NCI-H146 treated with DMSO at 0.1 percent for 48 hours (cell line): Measurements from ENCODE around the gene GOLGA8T.
"Not testable (repeated sequence)": the region's sequence is repeated elsewhere in the genome, so short reads cannot be mapped to it uniquely, and the experiment has no call there.

ENCODE experiments used
- DNase-seq: peaks from one replicate; lab custom pipeline; 2025; ENCODE audit not compliant: unreplicated experiment; lab: John Stamatoyannopoulos, UW

The GOLGA8T gene, protein sequence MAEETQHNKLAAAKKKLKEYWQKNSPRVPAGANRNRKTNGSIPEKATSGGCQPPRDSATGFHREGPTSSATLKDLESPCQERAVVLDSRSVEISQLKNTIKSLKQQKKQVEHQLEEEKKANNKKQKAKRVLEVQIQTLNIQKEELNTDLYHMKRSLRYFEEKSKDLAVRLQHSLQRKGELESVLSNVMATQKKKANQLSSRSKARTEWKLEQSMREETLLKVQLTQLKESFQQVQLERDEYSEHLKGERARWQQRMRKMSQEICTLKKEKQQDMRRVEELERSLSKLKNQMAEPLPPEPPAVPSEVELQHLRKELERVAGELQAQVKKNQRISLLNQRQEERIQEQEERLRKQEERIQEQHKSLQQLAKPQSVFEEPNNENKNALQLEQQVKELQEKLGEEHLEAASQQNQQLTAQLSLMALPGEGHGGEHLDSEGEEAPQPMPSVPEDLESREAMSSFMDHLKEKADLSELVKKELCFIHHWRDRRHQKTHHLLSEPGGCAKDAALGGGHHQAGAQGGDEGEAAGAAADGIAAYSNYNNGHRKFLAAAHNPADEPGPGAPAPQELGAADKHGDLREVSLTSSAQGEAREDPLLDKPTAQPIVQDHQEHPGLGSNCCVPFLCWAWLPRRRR

DNA sequence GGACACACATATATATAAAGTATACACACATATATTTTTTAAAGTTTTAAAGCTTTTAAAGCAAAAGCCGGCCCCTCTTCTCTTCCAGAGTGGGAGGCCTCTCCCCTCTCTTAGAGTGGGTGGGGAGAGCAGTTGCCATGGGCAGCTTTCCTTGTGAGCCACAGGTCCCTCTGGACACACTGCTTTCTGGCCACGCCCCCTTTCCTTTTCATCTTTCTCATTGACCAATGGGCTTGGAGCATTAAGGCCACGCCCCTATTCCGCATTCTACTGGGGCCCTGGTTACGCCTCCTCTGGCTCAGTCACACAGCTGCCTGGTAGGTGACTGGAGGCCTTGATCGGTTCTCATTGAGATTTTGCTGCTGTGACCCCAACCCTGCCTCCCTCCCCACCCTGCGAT, at the start of gene GOLGA8T:
GOLGA8T (plus strand) TSS at position 301 of the 400 bp plus-strand sequence; CDS start at position 399, 98 bp downstream.
- not testable (repeated sequence) for DNase-seq

DNA sequence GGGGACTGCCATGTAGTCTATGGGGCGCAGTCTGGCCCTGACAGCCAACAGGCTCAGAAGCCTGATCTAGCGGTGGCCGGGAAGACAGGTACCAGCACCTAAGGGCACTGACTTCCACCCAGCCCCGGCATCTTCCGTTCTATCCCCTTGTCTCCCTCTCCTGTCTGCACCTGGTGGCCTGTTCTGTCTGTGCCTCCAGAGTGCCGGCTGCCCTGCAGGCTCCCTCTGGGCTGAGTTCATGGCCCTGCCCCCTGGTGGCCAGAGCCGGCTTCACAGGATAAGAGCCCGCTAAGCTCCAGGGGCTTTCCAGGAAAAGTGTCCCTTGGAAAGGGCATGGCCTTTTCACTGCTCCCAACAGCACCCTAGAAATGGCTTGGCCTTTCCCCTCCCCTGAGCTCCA, 37.0 kb upstream of the GOLGA8T start:
- DNase-seq = not testable (repeated sequence)

DNA sequence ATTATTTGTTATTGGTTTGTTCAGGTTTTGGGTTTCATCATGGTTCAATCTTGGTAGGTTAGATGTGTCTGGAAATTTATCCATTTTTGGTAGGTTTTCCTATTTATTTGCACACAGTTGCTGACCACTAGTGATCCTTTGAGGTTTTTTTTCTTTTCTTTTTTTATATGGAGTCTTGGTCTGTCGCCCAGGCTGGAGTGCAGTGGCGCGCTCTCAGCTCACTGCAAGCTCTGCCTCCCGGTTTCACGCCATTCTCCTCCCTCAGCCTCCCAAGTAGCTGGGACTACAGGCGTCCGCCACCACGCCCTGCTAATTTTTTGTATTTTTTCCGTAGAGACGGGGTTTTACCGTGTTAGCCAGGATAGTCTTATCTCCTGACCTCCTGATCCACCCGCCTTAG, 32.0 kb upstream of the GOLGA8T start:
- not testable (repeated sequence) for DNase-seq

DNA sequence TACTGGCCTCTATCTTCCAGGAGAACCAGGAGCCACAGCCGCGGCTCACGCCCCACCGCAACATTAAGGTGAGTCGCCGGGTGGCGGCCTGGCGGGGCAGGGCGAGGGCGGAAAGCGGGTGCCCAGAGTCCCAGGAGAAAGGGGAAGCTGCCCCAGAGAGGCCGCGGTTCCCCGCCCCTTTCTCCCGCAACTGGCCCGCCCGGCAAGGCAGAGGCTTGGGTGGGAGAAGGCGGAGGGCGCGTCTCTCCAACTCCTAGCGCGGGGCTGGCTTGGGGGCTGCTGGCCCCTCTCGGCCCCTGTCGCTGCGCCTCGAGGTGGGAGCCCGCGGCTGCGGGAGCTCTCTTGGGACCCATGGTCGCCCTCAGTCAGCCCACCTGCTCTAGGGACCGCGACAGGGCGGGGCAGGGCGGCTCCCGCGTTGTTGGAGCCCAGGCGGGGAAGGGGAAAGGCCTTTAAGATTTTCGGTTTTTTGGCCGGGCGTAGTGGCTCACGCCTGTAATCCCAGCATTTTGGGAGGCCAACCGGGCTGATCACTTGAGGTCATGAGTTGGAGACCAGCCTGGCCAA, 30.8 kb upstream of the GOLGA8T start:
- DNase-seq = not testable (repeated sequence)

DNA sequence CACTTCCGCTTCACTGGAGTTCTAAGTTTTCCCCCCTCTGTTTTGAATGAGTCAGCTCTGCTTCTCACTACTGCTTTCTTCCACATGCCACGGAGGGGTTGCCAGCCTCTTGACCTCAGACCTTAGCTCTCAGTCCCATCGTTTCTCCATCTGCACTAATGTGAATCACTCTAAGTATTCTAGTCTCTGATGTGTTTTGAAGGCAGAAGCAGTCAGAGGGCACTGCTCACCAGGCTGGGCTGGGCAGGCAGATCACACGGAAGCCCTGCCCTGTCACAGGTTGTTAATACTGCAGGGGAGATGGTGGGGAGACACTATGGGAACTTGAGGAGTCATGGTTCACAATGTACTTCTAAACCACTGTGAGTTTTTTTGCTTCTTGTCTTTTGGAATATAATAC, 24.3 kb upstream of the GOLGA8T start:
- DNase-seq = not testable (repeated sequence)

DNA sequence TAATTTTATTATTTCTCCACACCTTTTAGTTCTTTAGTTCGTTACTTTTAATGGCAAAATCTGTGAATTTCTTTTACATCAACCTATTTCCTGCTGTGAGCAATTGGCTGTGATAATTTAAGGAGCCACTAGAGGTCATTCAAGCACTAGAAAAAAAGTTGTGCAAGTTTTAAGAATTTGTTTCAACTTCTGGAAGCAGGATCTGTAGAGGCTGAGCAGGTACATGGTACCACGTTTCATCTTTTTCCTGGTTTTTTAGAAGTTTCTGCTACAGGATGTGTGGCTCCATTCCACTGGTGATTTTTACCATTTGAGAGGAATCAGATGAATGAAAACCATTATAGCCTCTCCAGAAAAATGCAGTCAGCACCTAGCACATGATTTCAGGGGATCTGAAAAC, 4.8 kb upstream of the GOLGA8T start:
- not testable (repeated sequence) for DNase-seq

DNA sequence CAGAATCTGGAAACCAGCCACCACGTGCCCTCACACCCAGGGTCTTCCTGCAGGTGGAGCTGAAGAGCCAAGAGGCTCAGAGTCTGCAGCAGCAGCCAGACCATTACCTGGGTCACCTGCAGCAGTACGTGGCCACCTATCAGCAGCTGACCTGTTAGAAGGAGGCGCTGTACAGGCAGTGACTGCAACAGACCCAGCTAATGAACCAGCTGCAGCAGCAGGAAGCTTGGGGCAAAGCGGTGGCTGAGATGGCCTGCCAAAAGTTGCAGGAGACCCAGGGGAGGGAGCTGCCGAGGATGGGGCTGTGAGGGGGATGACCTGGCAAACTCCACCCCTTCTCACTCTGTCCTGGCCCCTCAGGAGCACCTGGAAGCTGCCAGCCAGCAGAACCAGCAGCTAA, 8.4 kb downstream of the GOLGA8T start:
- not testable (repeated sequence) for DNase-seq

DNA sequence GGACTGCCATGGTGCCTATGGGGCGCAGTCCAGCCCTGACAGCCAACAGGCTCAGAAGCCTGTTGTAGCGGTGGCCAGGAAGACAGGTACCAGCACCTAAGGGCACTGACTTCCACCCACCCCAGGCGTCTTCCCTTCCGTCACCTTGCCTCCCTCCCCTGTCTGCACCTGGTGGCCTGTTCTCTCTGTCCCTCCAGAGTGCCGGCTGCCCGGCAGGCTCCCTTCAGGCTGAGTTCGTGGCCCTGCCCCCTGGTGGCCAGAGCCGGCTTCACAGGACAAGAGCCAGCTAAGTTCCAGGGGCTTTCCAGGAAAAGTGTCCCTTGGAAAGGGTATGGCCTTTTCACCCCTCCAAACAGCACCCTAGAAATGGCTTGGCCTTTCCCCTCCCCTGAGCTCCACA, 15.0 kb downstream of the GOLGA8T start:
- not testable (repeated sequence) for DNase-seq

DNA sequence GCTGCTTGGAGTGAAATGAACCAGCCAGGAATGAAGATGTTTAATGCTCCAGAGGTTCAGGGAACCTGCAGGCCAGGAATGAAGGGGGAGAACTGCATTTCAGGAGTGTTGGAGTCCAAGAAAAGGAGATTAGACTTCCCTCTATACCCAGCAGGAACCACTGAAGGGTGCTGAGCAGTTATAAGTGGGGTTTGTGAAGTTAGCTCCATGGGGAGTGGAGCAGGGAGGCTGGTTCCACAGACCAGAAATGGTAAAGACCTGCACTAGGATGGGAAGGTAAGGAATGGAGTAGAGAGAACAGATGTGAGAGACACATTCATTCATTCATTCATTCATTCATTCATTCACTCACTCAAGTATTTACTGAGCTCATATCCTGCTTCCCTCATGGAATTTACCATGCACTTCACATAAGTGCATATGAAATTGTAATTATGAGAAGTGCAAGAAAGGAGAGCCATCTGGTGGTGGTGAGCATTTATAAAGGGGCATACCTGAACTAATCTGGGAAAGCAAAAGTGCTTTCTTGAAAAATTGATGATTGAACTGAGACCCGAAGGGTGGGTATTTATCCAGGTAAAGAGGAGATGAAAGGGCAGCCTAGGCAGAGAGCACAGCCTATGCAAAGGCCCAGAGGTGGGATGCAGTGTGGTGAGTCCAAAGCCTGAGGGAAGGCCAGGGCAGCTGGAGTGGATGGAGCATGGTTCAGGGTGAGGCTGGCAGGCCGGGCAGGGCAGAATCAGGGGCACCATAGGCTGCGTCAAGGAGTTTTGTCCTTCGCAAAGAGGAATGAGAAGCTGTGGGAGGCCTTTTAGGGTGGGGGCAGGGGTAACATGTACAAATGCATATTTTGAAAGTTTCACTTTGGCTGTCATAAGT, 27.9 kb downstream of the GOLGA8T start:
- not testable (repeated sequence) for DNase-seq

DNA sequence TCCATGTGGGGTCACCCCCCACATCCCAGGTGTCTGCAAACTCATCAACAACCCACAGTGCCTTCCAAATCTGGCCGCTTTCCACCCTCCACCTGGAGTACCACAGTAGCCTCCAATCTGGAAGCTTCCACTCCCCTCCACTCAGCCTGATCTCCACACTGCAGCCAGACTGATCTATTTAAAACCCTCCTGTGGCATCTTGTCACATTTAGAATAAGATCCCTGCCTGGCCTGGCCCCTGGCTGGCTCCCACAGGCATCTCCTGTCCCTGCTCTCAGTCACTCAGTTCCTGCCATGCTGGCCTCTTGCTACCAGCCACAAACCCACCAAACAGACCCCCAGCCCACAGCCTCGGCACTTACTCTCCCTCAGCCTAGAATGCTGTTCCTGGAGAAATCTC, 28.9 kb downstream of the GOLGA8T start:
- DNase-seq = not testable (repeated sequence)

DNA sequence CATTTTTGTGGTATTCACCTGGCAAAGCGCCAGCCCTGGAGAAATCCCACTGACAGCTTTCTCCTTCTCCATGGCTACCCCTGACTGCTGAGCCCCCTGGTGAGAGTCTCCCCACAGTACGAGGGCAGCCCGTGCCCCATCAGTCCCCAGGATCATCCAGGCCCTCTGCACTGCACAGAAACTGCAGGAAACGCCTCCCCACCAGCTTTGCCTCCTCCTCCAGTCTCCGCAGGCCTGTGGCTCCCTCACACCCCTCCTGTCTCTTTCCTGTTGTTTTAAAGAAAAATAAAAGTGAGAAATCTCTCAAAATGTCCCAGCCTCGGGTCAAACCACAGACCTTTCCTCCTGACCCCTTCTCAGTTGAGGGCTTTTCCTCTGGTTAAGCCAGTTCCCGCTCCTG, 29.4 kb downstream of the GOLGA8T start:
- DNase-seq = not testable (repeated sequence)

DNA sequence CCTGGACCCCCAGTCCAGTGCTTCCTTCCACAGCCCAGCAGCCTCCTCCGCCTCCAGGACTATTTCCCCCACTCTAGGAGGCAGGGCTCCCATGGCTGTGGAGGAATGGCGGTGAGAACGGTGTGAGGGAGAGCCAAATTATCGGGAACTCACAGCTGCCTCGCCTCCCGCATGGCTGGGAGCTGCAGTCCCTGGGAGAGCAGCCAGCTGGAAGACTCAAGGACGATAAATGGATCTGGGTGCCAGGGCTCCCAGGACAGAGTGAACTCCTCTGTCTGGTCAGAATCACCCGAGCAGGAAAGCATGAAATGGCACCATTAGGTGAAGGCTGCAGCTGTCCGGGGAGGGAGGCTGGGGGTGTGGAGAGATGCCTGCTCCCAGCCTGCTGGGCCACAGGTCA, 32.6 kb downstream of the GOLGA8T start:
- DNase-seq = not testable (repeated sequence)

DNA sequence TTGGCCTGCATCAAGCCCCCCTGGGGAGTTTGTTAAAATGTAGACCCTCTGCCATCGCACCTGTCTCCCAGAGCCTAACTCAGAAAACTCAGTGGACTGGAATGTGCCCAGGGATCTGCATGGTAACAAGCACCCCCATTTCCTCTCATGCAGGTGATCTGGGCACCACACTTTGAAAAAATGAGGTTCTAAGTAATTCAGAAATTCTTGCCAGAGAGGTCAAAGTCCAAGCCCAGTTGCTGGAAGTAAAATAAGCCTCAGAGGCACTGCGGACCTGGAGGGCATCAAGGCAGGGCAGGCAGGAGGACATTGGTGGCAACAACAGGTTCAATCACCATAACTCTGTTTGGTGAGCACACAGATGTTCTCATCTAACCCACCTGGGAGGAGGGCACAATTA, 33.0 kb downstream of the GOLGA8T start:
- not testable (repeated sequence) for DNase-seq

DNA sequence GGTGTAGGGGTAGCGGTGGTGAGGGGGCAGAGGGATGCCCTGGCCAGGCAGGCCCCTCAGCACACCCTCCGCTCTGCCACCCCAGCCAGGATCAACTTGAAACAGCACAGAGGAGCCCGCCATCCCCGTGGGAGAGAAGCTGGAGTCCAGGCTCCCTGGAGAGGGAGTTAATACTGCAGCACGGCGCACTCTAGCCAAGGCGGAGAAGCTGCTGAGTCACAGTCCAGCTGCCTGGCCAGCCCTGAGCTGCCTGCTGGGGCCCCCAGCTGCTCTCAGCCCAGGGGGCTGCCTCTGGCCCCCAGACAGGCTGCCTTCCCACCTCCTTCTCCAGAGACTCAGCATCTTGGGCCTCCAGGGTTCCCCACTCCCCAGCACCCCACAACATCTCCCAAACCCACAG, 36.6 kb downstream of the GOLGA8T start:
- not testable (repeated sequence) for DNase-seq

DNA sequence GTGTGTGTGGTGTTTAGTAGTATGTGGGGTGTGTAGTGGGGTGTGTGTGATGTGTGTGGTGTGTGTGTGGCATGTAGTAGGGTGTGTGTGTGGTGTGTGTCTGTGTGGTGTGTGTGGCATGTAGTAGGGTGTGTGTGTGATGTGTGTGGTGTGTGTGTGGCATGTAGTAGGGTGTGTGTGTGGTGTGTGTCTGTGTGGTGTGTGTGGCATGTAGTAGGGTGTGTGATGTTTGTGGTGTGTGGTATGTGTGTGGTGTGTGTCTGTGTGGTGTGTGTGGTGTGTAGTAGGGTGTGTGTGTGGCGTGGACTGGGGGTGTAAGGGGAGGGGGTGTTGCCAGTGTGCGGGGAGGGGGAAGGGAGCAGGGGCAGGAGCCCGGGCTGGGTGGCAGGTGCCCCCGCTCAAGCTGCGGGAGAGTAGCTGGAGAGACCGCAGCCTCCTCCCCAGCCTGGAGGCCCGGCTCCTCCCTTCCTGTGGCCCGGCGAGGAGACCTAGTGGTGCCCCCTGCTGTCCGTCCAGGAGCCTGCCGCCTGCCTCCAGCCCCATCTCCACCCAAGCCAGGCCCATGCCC, 38.3 kb downstream of the GOLGA8T start:
- DNase-seq = not testable (repeated sequence)

DNA sequence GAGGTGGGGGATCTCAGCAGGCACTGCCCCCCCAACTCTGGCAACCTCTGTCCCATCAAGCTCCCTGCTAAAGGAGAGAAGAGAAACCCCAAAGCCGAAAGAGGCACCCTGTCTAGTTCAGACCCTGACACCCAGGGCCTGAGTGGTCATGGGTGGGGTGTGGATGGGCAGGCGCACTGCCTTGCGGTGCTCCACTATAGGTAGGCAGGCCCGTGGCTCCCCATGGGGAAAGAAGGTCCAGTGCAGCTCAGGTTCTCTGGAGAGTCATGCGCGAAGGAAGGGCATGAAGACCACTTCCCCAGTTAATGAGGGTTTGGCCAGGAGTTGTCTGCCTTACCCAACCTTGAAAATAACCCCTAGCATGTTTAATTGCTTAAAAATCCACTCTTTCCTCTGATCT, 40.4 kb downstream of the GOLGA8T start:
- not testable (repeated sequence) for DNase-seq

DNA sequence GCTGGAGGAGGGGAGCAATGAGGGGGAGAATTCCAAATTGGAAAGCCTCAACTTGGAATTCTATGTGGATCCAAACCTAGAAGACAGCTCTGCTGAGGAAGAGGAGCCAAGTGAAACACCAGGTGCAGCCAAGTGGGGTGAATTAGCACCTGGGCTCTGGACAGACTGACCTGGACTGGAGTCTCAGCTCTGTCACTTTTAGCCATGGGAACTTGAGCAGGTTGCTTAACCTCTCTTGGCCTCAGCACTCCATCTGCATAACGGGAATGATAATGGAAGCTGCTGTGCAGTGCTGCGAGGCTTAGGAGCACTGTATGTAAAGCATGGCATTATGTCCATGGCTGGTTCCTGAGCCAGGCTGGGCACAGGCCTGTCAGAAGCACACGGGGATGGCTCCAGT, 41.8 kb downstream of the GOLGA8T start:
- DNase-seq = not testable (repeated sequence)

DNA sequence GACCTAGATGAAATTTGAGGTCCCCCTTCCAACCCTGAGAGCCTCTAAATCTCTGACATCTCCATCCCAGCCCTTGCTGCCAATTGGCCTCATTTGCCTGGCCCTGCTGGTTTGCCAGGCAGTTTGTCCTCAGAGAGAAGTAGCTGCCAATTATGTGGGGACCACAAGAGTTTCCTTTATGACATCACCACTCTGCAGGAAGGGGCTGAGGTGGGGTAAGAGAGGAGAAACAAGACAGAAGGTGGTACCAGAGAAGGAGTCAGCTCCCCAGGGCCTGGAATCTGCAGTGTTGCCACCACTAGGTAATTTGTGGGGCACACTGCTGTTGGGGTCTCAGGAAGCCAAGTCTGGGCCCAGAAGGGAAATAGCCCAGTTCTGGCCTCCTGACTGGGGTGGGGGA, 45.0 kb downstream of the GOLGA8T start:
- DNase-seq = not testable (repeated sequence)

DNA sequence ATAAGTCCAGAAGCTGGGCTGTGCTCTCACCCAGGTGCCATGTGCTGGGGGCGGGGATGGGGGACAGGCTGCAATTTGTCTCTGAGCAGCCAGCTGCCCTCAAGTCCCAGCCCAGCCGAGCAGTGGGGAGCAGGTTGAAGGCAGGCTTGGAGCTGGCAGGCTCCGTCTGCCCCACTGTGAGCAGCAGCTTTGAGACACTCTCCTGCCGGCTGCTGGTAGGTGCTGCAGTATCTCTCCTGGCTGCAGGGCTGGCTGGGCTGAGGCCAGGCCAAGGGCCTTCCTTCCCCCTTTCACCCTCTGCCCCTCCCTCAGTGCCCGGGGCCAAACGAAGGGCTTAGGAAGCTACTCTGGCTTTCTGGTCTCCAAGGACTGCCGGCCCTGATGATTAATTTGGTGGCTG, 50.6 kb downstream of the GOLGA8T start:
- not testable (repeated sequence) for DNase-seq

DNA sequence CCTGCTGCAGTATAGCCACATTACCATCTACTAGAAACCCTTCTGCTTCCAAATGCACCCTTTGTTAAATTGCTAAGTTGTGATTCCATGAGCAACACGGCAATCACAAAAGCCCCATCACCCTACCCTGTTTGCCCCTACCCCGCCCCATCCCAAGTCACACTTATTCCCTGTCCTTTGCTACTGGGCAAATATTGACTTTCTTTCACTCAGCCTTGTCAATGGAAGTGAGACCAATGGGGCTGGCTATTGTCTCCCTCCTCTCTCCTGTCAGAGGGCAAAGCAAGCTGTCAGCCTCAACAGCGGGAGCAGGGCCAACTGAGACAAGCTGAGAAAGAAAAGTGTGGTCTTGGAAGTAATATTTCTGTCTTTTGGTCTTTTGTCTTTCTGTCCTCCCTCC, 52.6 kb downstream of the GOLGA8T start:
- DNase-seq = not testable (repeated sequence)

DNA sequence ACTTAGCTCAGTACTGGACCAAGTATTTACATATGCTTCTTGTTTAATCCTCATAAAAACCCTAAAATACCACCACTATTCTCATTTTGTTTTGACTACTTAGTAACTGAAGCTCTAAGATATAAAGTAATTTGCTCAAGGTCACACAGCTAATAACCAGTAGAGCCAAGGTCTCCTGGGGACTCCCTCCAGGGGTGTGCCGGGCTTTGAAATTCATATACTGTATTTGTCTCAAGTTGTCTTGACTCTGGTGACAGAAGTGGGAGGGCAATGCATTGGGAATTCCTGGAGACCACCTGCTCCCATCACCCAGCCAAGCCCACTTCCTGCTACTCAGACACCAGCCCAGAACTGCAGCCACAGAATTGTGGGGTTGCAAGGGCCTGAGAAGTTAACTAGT, 54.9 kb downstream of the GOLGA8T start:
- DNase-seq = not testable (repeated sequence)
